Measurements from ENCODE around the gene TMEFF1.
"Not testable (repeated sequence)": the region's sequence is repeated elsewhere in the genome, so short reads cannot be mapped to it uniquely, and the experiment has no call there.

- not testable (repeated sequence) for TF ChIP-seq EZH2, CTCF, EZH2phosphoT487 (IDR thresholded peaks at IDR 0.05)
Observed at GRCh38 chr9:100507350-100507749, 34.4 kb downstream of the TMEFF1 start.
